ENCODE measurements around the gene CALML5. TPM values are rescaled to one million over a fixed set of nuclear protein-coding genes. Genes with fewer than 3 reads are reported as not detected.

The CALML5 gene
- polyA plus RNA-seq, 1 donor from 2014 or later: not detected

GRCh38 chr10:5458425-5458824, 40.9 kb downstream of the CALML5 start:
- Histone ChIP-seq H3K4me2 (ENCODE audit: low read length) (no peak overlapping the region), H3K4me3 (ENCODE audit: low read length) (no peak overlapping the region)

GRCh38 chr10:5457741-5458140, 41.6 kb downstream of the CALML5 start:
- H3F3A ChIP-seq (ENCODE audit: insufficient read depth, low read length, poor library complexity, severe bottlenecking): no peaks in the 10 kb centered on the region
- peaks cover 5% of the 10 kb centered on the region for H3K36me3 ChIP-seq (ENCODE audit: insufficient read depth, low read length)
- no peak overlapping the region for H2AFZ ChIP-seq (ENCODE audit: low read depth, low read length)
- no peak overlapping the region for H3K4me3 ChIP-seq (ENCODE audit: low read length)
- H3K27ac ChIP-seq (ENCODE audit: low read length): no peak overlapping the region
- no peaks in the 10 kb centered on the region for H4K20me1 ChIP-seq (ENCODE audit: insufficient read depth)
- no peaks in the 10 kb centered on the region for H3K79me2 ChIP-seq (replicated peaks; ENCODE audit: insufficient read depth, low read length)
- H3K9ac ChIP-seq (ENCODE audit: low read length): no peak overlapping the region
- H3K27me3 ChIP-seq (ENCODE audit: insufficient read depth, low read depth, low read length): no peaks in the 10 kb centered on the region
- no peaks in the 10 kb centered on the region for H3K9me3 ChIP-seq (ENCODE audit: low read length)
- no peaks in the 10 kb centered on the region for H3K9me2 ChIP-seq (ENCODE audit: insufficient read depth, low read length)
- no peak overlapping the region for H3K4me2 ChIP-seq (ENCODE audit: low read length)
- TF ChIP-seq SMC3 (conservative IDR thresholded peaks at IDR 0.05; ENCODE audit: poor library complexity) (no peak), EZH2 (IDR thresholded peaks at IDR 0.05; ENCODE audit: borderline replicate concordance, insufficient read depth, low read length, poor library complexity, severe bottlenecking) (no peak), TAF1 (IDR thresholded peaks at IDR 0.05; ENCODE audit: low read depth) (no peak), EP300 (conservative IDR thresholded peaks at IDR 0.05; ENCODE audit: poor library complexity, severe bottlenecking) (no peak), POLR2AphosphoS5 (IDR thresholded peaks at IDR 0.05) (no peak), MXI1 (conservative IDR thresholded peaks at IDR 0.05; ENCODE audit: poor library complexity, severe bottlenecking) (no peak), CTCF (IDR thresholded peaks at IDR 0.05; ENCODE audit: poor library complexity, severe bottlenecking) (no peak)

More at GRCh38 chr10:5458425-5458824, 40.9 kb downstream of the CALML5 start:
- Histone ChIP-seq H3K9me3 (ENCODE audit: low read length) (no peaks in the 10 kb centered on the region), H3K27me3 (ENCODE audit: insufficient read depth, low read depth, low read length) (no peaks in the 10 kb centered on the region), H3K27ac (ENCODE audit: low read length) (no peak overlapping the region), H3K79me2 (replicated peaks; ENCODE audit: insufficient read depth, low read length) (no peaks in the 10 kb centered on the region), H3F3A (ENCODE audit: insufficient read depth, low read length, poor library complexity, severe bottlenecking) (no peaks in the 10 kb centered on the region), H4K20me1 (ENCODE audit: insufficient read depth) (no peaks in the 10 kb centered on the region), H3K36me3 (ENCODE audit: insufficient read depth, low read length) (peaks cover under 1% of the 10 kb centered on the region), H3K9me2 (ENCODE audit: insufficient read depth, low read length) (no peaks in the 10 kb centered on the region), H2AFZ (ENCODE audit: low read depth, low read length) (no peak overlapping the region), H3K9ac (ENCODE audit: low read length) (no peak overlapping the region)
- TF ChIP-seq SMC3 (conservative IDR thresholded peaks at IDR 0.05; ENCODE audit: poor library complexity) (no peak), EP300 (conservative IDR thresholded peaks at IDR 0.05; ENCODE audit: poor library complexity, severe bottlenecking) (no peak), EZH2 (IDR thresholded peaks at IDR 0.05; ENCODE audit: borderline replicate concordance, insufficient read depth, low read length, poor library complexity, severe bottlenecking) (no peak), MXI1 (conservative IDR thresholded peaks at IDR 0.05; ENCODE audit: poor library complexity, severe bottlenecking) (no peak), CTCF (IDR thresholded peaks at IDR 0.05; ENCODE audit: poor library complexity, severe bottlenecking) (no peak), POLR2AphosphoS5 (IDR thresholded peaks at IDR 0.05) (no peak), REST (IDR thresholded peaks at IDR 0.05; ENCODE audit: borderline replicate concordance) (no peak), TAF1 (IDR thresholded peaks at IDR 0.05; ENCODE audit: low read depth) (no peak), RAD21 (conservative IDR thresholded peaks at IDR 0.05) (no peak)

Data from neural cell (in vitro differentiated cells).